Loucy (cell line): ENCODE measurements around the gene ZNF74.

Source experiments
- CTCF ChIP-seq: fragments of 200-600 bp; sonication (generic); conservative IDR thresholded peaks from 2 replicates; pipeline ENCODE4 v1.5.1; 2014; ENCODE audit warnings: mild to moderate bottlenecking, antibody characterized with exemption, low read length
- EZH2phosphoT487 ChIP-seq: fragments of 200-600 bp; IDR thresholded peaks from 2 replicates; pipeline ENCODE4 v1.6.1; 2018; ENCODE audit warnings: antibody characterized with exemption, mild to moderate bottlenecking, moderate library complexity, borderline replicate concordance

- TF ChIP-seq CTCF (no peak), EZH2phosphoT487 (no peak)
Observed at GRCh38 chr22:20440637-20441591, 47.0 kb downstream of the ZNF74 start.
